Activated CD8-positive, alpha-beta memory T cell treated with anti-CD3 and anti-CD28 coated beads, Interleukin-2, amount 50 U/mL, for 48 hours (primary cell): ENCODE results near the gene HOXB5.

Experiments used
- DNase-seq: peaks from one replicate; pipeline ENCODE4 v3.0.0-alpha.2; 2020

Gene HOXB5

DNA sequence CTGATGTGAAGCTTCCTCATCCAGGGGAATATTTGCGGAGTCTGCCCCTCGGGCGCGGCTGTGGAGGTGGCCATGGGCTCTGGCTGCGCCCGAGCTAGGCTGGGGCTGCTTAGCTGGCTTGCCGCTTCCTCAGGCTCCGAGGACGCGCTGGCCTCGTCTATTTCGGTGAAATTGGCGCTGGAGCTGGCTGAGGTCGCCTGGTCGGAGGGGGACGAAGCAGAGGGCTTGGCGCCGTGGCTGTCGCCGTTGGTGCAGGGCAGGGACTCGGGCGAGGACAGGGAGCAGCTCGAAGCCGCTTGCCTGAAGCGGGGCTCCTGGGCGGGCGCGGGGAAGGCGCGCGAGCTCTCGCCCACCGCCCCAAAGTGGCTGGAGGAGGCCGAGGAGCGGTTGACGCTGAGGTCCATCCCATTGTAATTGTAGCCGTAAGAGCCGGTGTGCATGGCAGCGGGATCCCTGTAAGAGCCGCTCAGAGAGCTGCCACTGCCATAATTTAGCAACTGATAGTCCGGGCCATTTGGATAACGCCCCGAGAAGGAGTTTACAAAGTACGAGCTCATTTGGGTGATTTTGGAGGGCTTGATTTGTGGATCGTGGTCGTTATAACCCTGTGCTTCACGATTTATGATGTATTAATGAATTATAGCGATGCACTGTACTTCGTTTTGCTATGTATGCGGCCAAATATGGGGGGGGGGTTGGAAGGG lies at the start of gene HOXB5:
Gene HOXB5, minus strand, starts transcription at position 654 of the 704 bp plus-strand sequence. Its CDS starts 97 bp downstream, at position 557.
- DNase-seq = no peak

DNA sequence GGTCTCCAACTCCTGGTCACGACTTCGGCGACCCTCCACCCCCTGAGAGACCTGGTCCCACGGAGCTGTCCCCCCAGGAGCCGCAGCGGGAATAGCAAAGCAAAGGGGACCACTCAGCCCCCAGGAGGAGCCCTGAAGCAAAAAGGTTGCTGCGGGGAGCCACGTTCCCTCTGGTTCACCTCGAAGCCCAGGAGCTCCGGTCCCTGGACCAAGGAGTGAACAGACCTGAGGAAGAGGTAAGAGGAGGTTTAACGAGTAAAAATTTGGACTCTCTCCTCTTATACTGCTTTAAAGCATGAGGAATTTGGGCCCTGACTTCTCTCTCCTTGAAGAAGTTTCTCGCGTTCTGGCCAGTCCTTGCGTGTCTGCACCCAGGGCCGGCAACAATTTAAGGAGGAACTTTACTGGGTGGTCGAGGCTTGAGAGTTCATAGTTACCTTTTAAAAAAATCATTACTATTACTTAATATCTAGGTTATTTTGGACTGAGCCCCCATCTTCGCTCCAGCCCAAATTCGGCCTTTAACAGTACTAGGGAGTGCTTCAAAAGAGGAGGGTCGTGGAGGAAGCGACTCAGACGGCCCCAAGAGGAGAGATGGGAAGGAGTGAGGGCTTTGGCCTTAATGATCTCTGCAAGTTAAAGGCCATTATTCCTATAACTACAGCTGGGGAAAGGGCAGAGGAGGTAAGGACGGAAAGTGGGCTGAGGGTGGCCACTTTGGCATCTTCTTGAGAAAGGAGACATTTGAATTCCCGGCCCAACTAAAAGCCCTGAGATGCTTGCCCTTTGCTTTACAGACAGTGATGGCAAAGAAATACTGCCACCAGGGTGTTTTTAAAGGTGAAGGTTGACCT lies 49.5 kb upstream of the HOXB5 start:
- DNase-seq = no peak

DNA sequence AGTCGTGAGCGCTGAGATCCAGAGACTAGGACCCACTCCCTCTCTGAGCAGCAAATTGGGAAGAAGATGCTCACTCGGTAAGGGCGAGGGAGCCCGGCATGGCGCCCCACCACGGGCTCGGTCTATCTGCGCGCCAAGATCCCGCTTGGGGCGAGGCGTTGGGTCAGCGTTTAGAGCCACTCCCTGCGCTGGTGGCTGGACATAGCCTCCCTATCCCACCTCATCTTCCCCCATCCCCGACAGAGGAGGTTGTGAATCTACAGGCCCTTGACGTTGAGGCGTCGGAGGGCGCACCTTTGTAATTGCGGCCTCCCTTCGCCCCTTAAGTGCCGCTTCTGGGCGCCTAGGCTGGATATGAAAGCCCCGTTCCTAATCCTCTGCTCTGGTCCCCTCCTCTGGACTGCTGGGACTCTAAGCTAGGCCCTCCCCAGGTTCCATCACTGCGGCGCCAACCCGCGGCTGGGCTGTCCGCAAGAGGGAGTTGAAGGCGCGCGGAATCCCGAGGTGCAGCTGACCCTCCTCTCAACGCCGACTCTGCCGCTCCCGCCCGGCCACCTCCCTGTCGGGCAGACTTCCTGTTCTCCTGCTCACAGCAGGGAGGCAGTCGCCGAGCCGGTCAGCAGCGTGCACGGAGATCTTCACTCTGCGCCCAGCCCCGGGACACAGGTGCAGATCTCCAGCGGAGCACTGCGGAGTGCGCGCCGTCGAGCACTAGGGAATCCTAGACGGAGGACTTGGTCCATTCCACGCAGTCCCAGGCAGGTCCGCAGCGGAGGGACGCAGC lies 48.7 kb upstream of the HOXB5 start:
- DNase-seq = no peak

DNA sequence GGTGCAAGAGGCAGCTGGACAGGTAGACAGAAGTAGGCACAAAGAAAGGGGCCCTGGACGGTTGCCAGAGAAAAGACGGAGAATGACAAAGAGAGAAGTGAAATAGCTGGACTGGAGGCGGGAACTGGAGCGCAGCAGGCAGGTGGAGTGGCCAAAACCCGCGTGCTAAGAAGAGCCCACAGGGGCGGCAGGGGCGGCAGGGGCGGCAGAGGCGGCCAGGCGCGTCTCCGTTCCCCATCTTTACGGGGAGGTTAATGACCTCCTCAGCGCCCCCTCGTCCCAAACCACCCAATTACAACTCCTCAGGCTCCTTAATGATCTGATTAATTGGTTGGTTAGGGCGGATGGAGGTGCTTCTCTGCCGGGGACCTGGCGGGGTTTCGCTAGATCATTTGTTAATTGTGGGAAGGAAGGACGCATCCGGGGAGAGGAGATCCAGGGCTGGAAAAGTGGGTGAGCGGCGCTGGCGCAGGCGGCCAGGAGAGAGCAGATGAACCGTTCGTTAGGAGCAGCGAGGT lies 48.0 kb upstream of the HOXB5 start:
- no peak for DNase-seq

DNA sequence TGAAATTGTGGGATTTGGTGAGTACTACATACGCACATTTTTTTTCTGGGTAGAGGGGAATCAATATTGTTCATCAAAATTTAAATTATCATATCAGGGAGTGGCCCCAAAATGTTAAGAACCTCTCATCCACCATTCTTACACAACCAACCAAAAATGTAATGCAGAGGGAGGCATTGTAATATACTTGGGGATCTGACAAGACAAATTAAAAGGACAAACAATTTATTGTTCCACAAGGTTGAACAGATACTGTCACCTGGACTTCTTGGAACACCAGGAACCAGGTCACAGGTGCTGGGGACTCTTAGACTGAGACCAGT lies 47.2 kb upstream of the HOXB5 start:
- DNase-seq = no peak

DNA sequence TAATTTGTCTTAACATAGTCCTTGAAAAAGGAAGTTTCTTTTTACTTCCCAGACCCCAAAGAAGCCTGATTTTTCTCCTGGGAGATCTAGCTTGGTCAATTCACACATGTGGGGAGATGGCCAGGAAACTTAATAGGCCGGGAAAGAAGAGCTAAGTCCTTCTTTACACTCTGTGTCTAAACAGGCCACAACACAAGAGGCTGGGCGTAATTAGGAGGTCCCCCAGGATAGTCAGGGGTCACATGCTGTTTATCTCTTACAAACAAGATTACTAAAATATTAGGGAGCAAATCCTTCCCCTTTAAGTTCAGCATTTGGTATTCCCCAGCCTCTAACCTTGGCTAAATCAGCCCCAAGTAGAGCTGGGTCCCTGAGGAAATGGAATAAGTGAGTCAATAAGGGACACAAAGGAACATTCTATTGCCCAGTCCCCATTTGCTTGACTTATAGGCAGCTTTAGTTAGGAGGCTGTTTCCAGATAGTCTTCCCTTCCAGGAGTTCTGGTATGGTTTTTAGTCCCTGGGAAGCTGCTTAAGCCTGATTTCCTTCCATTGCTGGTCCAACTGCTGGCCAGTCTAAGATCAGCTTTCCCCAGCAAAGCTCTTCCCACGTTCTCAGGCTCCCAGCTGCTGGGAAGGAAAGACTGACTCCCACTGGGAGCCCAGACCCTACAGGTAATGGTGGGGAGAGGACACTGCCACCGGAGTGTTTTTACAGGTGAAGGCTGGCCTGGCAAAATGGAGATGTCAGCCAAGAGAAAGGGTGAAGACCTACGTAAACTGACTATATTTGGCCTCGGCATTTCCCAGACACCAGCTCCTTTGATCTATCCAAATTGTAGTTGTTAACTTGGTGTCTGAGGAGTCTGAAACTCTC lies 46.6 kb upstream of the HOXB5 start:
- no peak for DNase-seq

DNA sequence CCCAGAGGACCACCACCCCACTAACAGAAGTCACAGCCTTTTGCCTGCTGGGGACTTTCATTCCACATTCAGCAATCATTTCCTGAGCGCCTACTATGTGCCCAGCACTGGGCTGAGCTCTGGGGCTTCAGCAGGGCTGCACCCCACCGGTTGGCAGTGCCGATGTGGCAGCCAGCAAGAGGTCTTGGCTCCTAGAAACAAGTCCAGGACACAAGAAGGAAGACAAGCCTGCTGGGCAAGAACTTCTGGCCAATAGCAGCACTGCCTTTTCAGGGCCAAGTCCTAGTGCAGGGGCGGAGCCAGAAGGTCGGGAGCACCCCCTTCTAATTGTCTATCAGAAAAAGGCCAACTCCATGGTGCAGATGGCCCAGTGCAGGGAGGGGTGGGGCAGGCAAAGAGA lies 45.6 kb upstream of the HOXB5 start:
- DNase-seq = no peak

DNA sequence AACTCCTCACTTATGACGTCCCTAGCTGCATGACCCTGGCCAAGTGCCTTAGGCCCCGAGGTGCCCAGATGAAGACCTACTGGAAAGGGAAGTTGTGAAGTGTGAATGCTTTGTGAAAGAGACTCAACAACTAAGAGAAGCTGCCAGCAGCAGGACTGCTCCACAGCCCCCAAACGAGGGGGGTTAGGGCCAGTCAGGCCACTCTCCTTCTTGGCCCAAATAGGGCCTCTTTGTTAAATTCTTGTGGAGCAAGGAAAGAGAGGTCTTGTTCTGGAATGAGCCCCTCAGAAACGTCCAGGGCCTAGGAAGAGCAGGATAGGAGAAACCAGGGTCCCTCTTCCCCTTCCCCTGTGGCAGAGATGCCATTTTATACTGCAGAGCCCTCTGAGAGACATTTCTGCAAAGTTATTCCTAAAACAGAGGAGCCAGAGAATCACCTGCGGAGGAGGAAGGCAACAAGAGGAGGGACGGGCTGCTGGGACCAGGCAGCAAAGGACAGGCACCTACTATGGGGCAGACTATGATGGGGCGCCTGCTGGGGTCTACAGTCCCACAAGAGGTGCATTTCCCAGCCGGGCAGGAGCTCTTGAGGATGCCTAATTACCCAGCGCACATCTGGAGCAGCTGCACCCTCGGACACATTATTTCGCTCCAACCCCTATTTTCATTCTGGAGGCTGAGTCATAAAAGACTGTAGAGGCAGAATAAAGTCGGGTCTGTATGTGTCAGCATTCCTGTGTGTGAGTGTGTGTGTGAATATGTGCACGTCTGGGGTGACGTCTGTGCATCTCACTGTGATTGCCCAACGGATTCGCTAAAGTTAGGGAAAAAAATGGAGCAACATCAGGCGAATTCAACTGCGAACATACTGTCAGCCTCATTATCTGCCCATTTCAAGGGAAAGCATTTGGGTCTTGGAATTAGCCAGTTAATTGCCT lies 44.0 kb upstream of the HOXB5 start:
- no peak for DNase-seq

DNA sequence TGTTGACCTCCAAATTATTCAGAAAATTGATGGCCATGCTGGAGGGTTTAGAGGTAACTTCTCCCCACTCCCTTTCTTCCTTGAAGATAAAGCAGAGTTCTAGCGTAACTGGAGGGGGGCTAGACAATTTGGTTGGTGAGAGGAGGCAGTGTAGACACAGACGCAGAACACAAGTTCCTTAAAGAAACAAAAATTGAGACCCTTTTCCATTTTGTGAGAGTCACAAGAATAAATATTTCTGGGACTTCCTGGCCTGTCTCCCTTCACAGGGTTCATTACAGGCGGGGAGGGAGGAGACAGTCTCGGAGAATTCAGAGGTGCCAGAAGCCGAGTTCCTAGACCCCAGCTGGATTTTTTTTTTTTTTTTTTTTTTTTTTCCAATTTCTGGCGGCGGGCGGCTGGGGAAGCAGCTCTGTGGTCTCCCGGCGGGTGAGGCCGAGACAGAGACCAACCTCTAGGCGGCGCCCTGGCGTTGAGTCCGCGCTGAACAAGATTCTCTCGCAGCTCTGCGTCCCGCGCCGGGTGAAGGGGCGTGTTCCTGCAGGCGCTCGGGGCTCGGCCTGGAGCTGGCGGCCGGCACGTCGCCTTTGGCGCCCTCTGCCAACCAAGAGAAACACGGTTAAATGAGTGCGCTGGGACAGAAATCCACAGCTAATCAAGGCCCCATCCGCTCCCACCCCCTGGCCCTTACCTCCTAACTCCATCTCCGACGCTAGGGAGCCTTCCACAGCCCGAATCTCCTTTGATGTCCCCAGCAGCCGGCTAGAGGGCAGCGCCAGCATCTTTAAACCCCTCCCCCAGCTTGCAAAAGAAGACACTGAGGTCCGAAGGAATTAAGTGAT lies 42.8 kb upstream of the HOXB5 start:
- DNase-seq = peak; percentile 92

DNA sequence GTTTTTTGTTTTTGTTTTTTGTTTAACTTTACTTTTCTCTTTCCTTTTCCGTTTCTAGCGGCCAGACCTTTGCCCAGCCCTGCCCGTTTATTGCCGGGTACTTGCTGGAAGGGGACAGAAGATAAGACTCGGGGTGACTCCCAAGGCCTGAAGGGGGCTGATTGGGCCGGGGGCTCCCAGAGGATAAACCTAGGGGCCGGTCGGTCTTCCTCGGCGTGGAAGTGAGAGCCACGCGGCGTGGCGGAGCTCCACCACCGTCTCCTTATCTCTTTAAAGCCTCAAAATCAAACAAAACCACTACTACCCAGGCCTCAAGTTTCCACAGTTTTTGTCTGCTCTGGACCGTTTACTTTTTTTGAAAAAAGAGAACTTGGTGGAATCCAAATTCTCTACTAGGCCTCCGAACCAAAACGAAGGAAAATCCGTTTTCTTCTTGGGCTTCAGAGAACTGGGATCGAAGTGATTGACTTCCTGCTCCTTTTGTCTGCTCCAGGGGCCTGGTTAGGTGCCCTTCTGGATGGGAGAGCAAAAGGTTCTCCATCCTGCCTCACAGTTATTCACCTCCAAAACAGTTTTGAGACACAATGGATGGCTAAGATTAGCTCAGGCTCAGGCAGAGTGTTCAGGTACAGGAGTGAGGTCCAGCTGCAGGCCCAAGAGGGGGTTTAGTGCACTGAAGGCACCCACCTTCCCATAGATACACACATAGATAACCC lies 41.1 kb upstream of the HOXB5 start:
- no peak for DNase-seq

DNA sequence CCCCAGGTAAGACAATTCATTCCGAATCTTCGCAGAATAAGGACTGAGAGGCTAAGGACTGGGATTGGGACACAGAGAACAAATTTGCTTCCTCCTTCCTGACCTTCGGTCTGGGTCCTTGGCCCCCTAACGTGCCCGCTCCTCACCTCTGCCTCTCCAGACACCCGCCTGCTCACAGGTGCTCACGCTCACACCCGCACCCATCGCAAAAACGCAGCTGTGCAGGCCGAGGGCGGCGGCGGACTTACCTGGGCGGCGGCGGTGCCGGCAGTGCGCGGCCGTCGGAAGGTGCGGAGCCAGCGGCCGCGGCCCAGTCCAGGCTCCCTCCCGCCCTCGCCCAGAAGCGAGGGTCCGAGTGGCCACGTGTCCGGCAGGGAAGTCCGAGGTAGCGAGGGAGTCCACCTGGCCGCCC lies 39.7 kb upstream of the HOXB5 start:
- no peak for DNase-seq

DNA sequence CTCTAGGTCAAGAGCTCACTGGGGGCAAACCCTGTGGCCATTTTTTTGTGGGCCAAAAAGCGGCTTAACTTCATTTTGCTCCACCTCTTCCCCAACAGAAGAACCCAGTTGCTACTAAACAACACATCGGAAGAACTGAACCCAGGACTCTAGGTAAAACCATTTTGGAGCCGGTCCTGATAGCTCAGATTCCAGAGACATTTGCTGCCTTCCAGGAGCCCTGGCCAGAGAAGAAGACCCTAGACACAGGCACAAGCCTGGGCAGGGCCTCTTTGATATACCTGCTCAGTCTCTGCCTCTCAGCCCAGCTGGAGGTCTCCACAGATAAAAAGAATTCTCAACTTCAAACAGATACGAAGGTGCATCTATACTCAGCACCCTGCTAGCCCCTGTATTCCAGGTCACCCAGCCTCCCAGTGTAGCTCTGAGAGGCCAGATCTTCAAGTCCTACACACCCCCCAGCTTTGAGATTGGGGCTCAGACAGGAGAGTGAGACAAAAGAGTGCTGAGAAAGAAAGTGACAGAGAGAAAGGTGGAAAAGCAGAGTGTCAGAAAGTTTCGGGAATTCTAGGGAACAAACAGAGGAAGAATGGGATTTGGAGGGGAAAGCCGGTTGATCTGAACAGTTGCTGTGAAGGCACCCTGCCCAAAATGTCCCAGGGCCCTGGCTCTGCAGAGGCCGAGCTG lies 39.1 kb upstream of the HOXB5 start:
- DNase-seq = no peak

DNA sequence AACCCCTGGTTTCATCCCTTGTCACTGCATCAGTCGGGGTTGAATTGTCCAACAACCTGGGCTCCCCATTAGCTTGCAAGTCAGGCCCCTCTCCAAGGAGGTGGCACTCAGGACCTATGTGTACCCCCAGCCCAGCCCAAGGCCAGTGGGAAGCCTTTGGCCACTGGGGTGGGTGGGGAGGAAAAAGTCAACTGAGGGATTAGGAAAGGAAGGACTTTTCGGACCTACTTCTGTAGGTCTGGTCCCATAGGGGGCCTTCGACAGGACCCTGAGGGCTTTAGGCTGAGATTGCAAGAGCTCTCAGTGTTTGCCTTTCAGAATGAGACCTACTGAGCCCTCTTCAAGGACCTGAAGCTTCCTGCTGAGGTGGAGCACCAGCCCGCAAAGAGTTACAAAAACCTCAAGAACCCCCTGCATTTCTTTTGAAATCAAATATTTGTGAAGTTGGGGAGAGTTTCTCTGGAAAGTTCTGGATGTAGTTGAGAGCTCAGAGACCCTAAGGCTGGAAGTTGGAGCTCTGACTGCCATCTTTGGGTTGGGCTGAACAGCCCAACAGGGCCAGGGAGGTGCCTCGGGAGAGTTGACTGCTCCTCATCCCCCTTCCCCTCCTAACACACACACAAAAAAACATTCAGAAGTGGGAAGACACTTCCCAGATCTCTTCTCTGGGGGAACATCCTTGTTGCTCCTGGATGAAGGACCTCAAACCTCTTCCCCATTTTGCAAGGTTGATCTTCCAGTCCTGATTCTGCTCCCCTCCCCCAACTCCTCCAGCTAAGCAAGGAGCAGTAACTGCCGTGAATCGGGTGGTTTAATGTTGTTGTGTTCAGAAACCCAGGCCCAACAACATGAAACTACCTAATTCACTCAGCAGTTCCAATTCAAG lies 38.4 kb upstream of the HOXB5 start:
- DNase-seq = no peak

DNA sequence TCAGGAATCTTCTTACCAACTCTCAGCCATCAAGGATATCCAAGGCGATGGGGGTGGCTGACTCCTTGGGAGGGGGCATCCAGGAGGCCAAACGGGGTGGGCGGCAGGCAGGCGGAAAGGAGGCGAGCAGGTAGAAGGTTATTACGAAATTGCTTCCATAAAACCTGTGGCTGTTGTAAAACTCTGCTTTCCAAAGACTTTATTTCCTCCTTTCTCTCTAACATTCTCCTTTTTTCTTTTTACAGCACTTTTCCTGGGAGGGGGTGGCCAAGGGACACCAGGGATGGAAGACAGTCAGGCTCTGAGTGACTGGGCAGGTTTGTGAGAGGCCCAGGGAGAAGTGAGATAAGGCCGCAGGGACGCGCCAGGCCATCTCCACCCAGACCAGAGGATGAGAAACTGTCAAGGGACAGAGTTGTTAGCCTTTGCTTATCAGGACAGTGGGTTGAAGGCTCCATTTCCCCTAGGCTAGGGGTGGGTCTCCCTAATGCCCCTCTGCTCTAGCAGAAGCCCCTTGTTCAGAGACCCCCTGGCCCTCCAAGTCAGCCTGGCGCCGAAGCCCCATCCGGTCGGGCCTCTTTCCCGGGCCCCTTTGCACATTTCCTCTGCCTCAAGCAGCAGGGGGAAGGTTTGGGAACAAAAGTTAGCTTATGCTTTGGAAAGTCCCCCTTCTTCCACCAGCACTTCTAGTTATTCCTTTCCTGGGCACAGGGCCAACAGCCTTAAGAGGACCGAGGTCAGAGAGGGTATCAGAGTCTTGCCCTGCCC lies 37.5 kb upstream of the HOXB5 start:
- DNase-seq = no peak

DNA sequence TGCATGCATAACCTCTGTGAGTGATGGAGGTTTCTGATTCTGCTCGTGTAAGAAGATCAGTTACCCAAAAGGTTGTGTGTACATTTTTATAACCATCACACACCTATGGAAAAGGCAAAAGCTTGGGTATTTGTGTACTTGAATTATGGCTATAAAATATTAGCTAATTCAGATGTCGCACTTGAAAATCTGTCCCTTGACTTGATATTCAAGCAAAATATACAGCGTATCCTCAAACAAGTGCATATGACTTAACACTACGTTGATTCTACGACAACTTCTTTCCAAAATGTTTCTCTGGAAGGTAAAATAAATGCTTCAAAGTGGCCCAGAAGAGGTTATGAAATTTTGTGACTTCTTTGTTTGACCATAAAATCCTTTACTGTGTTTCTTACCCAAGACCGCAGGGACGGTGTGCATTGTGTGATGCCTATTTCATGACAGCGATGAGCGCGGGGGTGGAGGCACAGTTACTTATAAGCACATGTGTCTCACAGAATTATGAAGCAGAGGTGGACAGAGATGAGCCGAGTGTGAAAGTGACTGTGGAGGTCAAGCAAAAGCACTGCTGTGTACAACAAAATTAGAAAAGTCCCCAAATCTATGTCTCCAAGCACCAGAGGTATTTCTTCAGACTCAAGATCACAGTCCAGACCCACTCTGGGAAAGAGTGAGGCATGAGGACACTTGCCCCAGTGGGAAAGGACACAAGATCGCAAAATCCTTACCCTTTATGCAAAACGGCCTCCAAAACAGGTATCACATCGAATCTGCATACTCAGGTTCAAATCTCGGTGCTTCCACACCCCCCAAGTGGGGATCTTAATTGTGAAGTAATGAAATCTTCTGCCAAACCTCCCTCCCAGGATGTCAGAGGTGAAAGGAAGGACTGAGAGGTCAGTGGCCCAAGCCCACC lies 36.7 kb upstream of the HOXB5 start:
- no peak for DNase-seq

DNA sequence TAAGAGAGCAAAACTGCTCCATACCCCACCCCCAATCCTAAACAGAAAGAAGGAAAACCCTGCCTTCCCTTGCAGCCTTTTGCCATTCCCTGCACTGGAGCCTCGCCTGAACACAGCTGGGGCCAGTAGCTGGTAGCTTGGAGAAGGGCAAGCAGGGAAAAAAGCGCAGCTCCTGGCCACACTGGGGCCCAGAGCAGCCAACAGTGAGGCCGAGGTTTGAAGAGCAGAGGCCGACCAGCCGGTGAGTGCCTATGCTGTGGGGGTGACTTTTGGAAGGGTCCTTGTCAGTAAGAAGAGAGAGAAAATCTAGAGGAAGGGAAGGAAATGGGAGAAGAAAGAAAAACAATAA lies 35.8 kb upstream of the HOXB5 start:
- no peak for DNase-seq
